WTC11 (cell line): ENCODE measurements around the gene RGP1.

Experiments used
- ATF3 ChIP-seq: sonication (generic); formaldehyde crosslinking; conservative IDR thresholded peaks from 2 replicates; pipeline ENCODE4 v1.8.1; 2022; ENCODE audit warnings: mild to moderate bottlenecking, missing genetic modification reagents
- CTCF ChIP-seq: fragments of 200-600 bp; IDR thresholded peaks from 2 replicates; pipeline ENCODE4 v1.8.0; 2022; ENCODE audit warnings: antibody characterized with exemption
- JUN ChIP-seq: sonication (generic); formaldehyde crosslinking; IDR thresholded peaks from 2 replicates; pipeline ENCODE4 v1.8.0; 2023; ENCODE audit warnings: mild to moderate bottlenecking, missing genetic modification reagents
- KAT7 ChIP-seq: sonication (generic); formaldehyde crosslinking; IDR thresholded peaks from 2 replicates; pipeline ENCODE4 v1.8.1; 2023; ENCODE audit warnings: missing genetic modification reagents, mild to moderate bottlenecking, borderline replicate concordance
- MXD4 ChIP-seq: fragments of 250-450 bp; sonication (Bioruptor Pico); IDR thresholded peaks from 2 replicates; pipeline ENCODE4 v1.8.0; 2021; ENCODE audit warnings: mild to moderate bottlenecking, moderate library complexity, borderline replicate concordance
- NR2C2 ChIP-seq: sonication (generic); formaldehyde crosslinking; IDR thresholded peaks from 2 replicates; pipeline ENCODE4 v1.8.0; 2022; ENCODE audit warnings: mild to moderate bottlenecking, missing genetic modification reagents
- ZNF219 ChIP-seq: sonication (generic); formaldehyde crosslinking; IDR thresholded peaks from 2 replicates; pipeline ENCODE4 v1.8.0; 2023; ENCODE audit warnings: missing genetic modification reagents, mild to moderate bottlenecking, borderline replicate concordance
- TF ChIP-seq, protein P1 (sequence below): sonication (generic); formaldehyde crosslinking; IDR thresholded peaks from 2 replicates; pipeline ENCODE4 v1.8.1; 2022; ENCODE audit warnings: mild to moderate bottlenecking, missing genetic modification reagents, moderate library complexity, borderline replicate concordance

DNA sequence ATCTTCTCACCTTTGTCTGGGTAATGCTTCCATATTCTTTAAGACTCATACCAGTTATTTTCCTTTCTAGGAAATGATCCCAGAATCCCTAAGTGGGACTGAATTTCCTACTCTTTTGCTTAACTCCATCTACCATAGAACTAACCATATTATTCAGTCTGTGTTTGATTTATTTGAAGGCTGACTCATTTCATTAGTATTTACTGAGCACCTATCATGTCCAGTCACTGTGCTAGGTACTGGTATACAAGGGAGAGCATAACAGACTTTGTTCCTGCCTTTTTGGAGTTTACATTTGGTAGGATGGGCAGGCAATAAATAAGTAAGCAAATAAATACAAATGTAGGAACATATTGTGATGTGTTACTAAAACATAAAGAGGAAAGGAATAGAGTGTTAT is 46.6 kb downstream of the RGP1 start:
- TF ChIP-seq CTCF (no peak), ATF3 (CRISPR knock-in tag) (no peak), ZNF219 (CRISPR knock-in tag) (no peak), KAT7 (CRISPR knock-in tag) (no peak), NR2C2 (CRISPR knock-in tag) (no peak), MXD4 (CRISPR knock-in tag) (no peak), JUN (CRISPR knock-in tag) (no peak)
- TF ChIP-seq, protein P1, sequence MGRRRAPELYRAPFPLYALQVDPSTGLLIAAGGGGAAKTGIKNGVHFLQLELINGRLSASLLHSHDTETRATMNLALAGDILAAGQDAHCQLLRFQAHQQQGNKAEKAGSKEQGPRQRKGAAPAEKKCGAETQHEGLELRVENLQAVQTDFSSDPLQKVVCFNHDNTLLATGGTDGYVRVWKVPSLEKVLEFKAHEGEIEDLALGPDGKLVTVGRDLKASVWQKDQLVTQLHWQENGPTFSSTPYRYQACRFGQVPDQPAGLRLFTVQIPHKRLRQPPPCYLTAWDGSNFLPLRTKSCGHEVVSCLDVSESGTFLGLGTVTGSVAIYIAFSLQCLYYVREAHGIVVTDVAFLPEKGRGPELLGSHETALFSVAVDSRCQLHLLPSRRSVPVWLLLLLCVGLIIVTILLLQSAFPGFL (CRISPR knock-in tag): no peak
